ENCODE data around the gene HYDIN.
"Not testable (repeated sequence)": the region's sequence is repeated elsewhere in the genome, so short reads cannot be mapped to it uniquely, and the experiment has no call there.

- TF ChIP-seq CTCF (IDR thresholded peaks at IDR 0.05; ENCODE audit: low read depth, low read length); EZH2phosphoT487 (IDR thresholded peaks at IDR 0.05; ENCODE audit: low read depth): not testable (repeated sequence)
Measured at GRCh38 chr16:71105881-71106280, 124.6 kb downstream of the HYDIN start.

Data from OCI-LY3 (cell line).